ENCODE results near the gene CACNA1C.

GRCh38 chr12:2411616-2412304 is 359.0 kb downstream of the CACNA1C start:
- no peak for TF ChIP-seq CTCF (conservative IDR thresholded peaks at IDR 0.05; ENCODE audit: low read depth, low read length)
- no peak for TF ChIP-seq EZH2 (IDR thresholded peaks at IDR 0.05; ENCODE audit: borderline replicate concordance, low read depth, low read length, poor library complexity, severe bottlenecking)

Data from A673 (cell line).